HG02623 (cell line): Measurements from ENCODE around the gene EMX1.

Experiments
- ATAC-seq: cut with Tn5 transposase; IDR thresholded peaks from one replicate; pipeline ENCODE4 v1.9.1; 2021; ENCODE audit warnings: moderate library complexity; ENCODE audit not compliant: unreplicated experiment

Gene EMX1

DNA sequence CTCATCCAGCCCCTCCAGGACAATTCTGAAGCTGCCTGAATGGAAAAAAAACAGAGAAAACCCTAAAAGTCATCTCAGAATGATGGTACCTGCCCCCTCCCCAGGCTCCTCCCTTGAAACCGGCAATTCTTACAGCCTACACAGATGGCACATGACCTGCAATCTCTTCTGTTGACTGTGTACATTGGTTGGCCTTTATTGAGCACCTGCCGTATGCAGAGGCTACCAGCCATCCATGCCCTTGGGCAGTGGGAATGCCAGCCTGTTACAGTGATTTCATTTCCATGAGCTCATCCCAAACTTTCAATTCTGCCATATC, 57.1 kb downstream of the EMX1 start:
- ATAC-seq: no peak

DNA sequence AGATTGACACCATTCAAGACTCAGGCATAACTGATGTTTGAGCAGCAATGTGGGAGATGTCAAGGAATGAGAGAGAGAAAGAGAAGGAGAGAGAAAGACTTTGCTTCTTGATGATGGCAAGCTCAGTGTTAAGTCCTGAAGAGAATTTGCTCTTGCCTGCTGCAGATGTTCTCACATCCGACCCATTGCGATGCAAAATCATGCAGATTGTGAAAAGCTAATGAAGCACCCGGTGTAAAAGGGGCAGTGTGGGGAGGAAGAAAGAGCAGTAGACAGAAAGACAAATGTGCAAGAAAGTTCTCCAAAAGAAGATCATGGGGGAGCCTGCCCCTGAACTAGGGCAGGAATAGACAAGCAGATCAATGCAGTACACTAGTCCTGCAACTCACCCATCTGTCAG, 57.7 kb downstream of the EMX1 start:
- ATAC-seq: no peak

DNA sequence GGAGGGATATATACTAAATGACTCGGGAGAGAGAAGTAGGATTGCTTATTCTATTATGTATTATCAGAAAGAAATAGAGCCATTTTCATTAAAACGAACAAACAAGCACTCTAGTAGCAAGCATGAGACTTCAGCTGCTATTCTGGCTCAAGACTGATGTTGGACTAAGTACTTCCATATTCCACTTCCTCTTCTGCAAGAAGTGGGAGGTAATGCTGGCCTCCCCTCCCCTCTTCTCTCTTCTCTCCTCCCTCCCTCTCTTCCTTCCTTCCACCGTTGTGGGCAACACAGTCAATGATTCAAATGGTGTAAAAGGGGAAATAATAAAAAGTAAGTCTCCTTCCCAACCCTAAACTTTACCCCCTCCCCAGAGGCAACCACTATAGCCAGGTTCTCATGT, 62.6 kb downstream of the EMX1 start:
- ATAC-seq: peak; percentile 60

DNA sequence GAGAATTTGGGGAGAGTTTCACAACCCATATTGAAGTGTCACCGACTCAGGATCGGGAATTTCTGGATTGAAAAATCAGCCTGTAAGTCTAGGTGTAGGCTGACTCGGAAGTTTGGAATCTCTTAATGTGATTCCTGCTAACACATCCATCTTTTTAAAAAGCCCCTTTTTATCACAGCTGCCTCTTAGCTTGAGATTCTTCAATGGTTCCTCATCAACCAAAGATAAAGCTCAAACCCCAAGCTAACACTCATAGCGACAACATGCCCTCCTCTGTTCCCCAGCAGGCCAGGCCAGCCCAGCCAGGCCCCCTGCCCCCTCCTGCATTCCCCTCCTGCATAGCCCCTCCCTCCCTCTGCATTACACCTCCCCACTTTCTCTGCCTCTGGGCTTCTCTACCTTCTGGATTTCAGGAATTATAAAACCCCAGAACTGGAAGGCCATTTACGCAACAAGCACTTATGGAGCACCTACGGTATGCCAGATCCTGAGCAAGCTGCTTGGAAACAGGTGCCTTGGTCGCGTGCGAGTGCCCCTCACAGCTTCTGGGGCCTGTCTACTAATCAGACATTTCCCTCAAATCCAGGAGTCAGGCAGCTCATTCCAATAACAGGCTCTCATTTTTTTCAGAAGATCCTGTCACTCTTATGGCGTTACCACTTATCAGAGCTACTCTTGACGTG, 63.4 kb downstream of the EMX1 start:
- no peak for ATAC-seq

DNA sequence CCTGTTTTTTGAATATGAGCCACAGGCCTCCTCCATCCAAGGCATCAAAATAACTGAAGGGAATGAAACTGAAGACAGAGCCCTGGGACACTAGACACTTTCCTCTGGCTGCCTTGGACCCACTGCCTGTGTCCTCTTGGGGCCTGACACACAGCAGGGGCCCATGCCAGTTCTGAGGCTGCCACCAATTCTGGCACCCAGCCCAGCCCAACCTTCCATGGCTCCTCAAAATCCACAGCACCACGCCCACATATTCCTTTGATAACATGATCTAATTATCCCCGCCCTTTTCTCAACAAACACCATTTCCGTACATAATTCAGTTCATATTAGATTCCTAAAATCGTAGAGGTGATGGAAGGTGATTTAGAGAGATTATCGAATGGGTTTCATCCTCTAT, 64.2 kb downstream of the EMX1 start:
- ATAC-seq: no peak

DNA sequence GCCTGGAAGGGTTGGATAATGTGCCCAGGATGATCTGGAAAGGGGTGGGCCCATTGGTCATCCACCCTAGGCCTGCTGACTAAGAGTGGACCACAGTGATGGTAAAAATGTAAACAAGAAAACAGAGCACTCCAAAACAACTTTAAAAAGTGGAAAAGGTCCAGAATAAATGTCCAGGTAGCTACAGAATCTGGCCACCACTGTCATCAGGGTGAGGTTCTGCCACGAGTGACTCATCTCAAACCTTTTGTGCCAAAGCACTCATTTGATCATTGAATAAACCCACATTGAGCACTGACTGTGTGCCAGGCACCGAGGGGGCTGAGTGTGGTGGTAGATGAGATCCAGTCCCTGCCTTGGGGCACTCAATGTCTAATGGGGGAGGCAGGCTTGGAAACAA, 64.9 kb downstream of the EMX1 start:
- ATAC-seq: no peak

DNA sequence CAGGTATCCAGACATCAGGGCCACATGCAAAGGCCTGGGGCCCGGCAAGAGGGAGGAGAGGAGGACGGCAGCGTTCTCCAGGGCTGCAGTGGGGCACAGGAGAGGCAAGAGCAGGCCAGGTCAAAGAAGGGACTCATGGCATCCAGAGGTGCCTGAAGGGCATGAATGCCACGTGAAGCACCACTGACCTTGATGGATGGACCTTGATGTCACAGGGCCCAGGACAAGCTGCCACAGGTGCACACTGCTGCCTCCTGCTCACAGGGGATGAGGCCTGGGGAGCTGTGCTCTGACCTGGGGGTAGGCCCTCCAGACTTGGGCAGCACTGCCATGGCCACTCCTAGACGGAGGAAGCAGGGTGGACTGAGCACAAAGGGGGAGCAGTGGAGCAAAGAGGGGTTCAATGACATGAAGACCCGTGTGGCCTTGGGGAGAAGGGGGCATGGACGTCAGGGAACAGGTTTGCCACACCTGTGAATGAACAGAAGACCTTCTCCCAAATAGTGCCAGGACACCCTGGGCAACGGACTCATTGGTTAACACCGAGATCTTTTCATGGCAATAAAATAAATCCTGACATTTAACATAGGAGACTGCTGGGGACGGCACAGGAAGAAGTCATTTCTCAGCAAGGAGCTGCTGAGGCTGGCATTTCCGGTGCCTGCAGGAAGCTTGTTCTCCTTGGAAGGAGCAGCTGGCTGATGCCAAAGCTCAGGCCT, 65.6 kb downstream of the EMX1 start:
- no peak for ATAC-seq

DNA sequence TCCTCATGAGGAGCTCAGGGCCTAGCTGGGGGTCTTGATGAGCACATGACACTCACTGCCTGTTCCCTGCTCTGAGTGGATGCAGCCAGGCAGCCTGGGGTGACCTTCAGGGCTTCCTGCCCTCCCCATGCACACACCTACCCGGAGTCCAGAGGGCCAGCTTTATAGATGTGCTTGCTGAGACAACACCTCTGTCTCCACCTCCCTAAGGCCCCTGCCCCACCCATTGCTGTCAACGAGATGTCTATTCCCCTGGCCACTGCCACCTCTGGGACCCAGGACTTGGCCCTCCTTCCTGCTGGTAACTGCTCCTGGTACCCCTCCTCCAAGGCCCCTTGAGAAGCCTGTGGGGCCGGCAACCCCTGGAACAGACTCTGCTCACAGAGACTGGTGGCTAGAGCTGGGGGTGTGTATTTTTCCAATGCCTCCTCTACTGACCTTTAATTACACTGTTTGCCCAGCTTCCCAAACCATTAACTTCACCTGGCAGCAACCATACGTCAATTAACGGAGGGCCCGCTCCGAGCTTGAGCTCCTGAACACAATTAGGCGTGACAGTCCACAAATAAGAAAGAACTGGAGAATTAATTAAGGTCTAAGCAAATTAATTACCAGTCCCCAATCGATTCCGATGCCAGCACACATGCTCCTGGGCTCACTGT, 66.3 kb downstream of the EMX1 start:
- no peak for ATAC-seq

DNA sequence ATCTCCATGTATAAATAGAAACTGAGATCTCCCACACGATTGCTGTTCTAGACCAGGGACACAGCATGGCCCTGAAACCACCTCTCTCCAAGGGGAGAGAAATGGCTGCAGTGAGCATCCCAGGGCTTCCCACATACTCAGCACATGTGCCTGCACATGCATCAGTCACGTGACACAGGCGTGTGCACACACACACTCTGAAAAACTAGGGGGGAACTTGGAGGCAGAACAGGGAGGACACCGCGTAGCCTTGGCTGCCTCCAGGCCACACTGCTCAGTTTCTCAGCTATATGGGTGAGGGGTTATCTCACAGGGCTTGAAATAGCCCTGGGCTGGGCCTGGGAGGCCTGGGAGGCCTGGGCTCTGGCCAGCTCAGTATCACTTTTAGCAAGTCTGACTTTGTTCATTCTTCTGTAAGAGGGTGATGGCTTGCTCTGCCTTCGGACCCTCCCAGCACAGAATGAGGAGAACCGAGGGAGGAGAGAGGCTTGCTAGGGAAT, 66.9 kb downstream of the EMX1 start:
- no peak for ATAC-seq
